Measurements from ENCODE around the gene MAP2K5.

MAP2K5 gene

DNA sequence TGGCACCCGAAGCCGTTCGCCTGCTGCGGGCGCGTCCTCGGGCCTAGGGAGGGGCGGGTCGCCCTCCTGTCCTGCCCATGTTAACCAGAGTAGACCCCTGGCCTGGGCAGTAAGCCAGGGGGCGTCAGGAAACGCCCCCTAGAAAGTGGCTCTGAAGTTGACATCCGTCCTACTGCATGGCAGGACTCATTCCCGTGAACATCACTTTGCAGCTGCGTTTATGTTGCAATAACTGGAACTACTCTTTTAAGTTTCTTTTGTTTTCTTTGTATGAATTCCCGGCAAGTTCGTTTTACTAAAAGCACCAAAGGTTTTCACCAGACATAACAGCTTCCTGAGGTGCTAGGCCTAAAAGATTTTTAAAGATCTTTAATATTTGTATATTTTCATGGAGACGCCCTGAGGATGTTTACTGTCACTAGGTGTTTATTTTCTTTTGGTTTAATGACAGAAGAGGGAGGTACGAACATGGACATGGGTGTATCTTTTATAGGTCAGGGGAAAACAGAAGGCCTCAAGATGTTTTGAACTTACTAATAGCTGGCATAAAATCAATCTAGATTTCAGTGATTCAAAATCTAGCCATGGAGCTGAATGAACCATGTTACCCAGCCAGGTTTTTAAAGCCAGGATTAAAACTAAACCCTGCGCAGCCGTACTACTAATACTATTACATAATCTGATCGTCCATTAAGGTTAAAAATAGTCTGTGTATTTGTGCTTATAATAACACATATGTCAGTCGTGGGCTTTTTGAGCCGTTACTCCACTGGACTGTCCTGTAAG lies 20.5 kb upstream of the MAP2K5 start:
- FAIRE-seq, result no peak

DNA sequence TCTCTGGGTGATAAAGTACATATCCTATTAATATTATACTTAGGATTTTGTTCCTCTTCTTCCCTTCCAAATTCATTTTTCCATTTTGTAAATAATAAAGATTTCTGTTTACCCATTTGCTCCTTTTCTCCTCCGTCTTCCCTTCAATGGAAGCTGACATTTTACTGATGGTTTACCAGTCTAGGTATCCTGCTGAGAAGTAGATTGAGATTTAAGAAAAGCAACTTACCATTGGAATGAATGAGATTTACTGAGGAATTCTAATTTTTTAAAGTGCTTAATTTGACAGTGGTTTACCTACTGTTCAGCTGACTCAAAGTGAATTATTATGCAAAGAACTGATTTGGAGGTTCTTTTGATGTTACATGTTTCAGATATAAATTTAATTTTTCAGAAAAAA lies 19.2 kb upstream of the MAP2K5 start:
- no peak for FAIRE-seq

DNA sequence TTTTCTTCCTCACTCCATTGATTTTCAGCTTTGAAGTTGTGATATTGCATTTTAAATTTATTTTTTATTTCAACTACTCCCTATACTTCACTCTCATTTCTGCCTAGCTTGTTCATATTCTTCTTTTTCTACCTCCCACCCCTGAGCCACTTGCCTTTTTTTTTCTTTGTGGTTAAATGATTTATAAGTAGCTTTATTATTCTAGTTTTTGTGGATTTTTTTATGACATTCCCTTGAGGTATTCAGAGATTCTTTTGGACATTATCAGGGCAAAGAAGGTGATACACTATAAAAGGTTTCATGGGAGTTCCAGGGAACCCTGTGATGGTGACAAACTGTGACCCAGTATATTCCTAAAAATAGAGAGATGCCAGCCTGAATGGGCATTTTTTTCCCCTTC lies 18.3 kb upstream of the MAP2K5 start:
- FAIRE-seq, result no peak

DNA sequence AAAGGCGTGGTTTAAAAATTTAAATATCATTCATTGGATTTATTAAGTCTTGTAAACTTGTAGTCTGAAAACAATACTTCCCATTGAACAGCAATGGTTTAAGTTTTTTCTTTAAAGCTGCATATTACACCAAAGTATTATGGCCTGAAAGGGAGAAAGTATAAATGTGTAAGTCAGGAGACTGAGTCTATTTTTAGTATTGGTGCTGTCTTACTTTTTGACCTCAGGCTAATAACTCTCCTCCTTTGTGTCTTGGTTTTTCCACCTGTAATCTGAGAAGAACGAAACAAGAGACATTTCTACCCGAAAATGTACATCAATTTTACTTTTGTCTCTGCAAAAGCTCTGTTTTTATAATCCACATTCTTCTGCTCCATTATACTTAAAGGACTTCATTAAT lies 14.0 kb upstream of the MAP2K5 start:
- no peak for FAIRE-seq

DNA sequence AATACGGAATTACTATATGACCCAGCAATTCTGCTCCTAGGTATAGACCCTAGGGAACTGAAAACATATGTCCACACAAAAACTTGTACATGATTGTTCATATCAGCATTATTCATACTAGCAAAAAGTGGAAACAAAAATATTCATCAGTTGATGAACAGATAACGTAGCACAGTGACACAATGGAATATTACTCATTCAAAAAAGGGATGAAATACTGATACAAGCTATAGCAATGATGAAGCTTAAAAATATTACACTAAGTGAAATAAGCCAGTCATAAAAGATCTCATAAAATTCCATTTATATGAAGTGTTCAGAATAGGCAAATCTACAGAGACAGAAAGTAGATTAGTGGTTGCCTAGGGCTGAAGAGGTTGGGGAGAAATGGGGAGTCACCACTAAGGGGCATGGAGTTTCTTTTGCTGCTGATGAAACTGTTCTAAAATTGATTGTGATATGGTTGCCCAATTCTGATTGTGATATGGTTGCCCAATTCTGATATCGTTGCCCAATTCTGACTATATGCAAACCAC lies 11.1 kb upstream of the MAP2K5 start:
- no peak for FAIRE-seq

DNA sequence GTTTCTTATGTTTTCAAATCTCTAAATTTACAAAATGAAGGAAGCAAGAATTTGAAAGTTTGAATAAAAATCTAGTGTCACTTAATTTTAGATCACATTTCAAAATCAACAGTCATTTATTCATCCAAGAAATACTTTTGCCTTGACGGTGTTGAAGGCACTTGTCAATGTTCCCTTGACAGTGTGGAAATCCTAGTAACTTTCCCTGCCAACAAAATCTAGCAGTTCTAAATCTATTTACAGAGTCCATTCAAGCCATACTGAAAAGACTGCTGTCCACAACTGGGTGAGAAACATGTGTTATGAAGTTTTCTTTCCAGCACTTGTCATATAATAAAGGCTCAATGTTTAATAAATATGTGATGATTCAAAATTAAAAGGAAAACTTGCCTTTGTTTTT lies 8.6 kb upstream of the MAP2K5 start:
- FAIRE-seq, result no peak

DNA sequence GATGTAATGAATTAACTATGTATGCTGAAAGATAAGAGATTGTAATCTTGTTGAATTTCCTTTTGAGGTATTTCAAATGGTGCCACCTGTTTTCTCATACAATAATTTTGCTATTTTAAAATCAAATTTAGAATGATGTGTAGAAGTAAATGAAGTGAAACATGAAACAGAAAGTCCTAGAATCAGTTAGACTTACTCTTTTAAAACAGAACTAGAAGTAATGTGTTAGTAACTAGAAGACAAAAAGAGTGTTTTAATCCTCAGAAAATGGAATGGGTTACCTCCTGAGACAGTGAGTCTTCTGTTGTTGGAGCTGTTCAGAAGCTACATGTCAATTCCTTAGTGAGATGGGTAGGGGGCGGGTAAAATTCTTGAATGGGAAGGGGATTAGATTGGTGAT lies 8.1 kb upstream of the MAP2K5 start:
- FAIRE-seq, result no peak

DNA sequence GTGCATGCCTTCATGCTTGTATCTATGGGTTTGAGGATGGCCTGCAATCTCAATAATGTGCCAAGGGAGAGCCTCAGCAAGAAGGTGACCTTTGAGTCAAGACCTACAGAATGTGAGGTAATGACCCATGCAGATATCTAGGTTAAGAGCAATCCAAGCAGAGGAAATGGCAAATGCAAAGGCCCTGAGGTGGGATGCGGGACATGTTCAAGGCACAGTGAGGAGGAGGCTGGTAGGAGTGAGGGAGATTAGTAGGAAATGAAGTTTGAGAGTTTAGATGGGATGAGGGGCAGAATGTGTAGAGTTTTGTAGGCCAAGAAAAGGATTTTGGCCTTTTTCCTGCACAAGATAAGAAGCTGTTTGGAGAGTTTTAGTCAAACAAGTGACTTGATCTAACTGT lies 4.7 kb upstream of the MAP2K5 start:
- FAIRE-seq, result no peak

DNA sequence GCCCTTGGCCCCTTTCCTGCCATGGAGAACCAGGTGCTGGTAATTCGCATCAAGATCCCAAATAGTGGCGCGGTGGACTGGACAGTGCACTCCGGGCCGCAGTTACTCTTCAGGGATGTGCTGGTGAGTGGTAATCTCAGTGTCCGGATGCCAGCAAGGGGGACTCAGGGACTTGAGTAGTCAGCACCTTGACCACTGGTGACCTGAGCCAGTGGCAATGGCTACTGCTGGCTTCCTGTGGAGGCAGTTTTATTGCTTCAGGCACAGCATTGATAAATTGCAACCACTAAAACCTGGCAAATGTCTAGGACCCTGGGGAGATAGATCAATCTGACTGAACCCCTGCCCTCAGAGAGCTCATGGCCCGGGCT lies 830 bp downstream of the MAP2K5 start:
- no peak for FAIRE-seq

DNA sequence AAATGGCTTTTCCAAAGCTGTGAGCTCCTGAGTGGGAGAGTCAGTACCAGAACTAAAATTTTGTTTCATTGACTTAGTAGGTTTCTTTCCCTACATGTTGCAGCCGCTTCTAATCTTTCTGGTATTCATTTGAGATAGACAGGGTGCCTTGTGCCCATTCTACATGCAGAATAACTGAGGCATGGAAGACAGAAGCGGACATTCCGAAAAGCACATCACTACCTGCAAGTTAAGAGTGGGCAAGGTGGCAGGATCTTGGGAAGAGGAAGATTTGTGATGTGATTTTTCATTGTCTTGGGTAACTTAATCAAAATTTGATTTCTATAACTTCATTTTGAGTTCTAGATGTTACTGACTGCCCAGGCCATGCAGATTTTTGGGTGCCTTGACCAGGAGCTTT lies 2.0 kb downstream of the MAP2K5 start:
- no peak for FAIRE-seq

DNA sequence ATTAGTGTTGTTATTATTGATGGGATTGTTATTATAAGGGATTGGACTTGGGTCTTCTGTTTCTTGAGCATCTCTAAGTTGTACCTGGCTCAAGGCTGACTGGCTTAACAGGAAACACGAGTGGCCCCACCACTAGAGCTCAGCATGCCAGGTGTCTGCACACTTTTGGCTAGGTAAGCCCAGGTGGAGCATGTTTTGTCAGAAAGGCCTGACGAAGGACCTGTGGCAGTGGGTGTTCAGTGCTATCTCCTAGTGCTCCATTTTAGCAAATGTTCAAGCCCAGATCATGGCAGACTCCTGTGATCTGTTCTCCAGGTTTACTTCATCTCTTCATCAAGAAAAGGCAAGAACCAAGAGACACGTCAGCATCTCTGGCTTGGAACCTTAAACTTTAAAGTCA lies 3.4 kb downstream of the MAP2K5 start:
- FAIRE-seq, result no peak

DNA sequence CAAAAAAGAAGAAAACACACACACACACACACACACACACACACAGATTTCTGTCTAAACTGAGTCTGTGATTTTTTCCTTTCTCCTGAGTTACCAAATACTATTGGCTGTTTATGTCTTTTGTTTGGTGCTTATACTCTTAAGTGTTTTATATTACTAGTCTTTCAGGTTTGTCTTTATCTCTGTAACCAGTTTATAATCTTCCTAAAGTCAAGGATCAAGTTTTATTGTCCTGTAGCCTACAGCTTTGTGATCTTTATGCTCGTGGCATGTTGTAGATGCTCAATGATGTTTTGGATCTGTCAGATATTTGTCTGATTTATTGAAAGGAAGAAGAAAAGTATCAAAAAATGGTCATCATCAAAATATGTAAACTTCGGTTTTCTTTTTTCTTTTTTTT lies 4.6 kb downstream of the MAP2K5 start:
- no peak for FAIRE-seq

DNA sequence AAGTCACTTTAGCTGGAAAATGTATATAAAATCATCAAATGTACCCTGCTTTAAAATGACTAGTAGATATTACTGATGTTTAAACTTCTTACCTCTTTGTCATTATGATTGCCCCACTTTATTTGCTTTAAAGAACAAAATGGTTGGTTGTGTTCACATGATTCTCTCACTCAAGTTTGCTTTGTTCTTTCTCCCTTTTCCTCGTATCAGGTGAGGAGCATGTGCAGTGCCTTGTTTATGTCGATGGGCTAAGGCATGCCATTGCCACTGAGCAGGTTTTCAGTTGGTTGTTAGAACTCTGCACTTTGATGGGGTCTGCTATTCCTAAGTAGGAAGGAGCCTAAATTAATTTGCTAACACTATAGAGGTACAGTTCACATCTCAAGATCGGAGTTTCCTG lies 5.3 kb downstream of the MAP2K5 start:
- no peak for FAIRE-seq

DNA sequence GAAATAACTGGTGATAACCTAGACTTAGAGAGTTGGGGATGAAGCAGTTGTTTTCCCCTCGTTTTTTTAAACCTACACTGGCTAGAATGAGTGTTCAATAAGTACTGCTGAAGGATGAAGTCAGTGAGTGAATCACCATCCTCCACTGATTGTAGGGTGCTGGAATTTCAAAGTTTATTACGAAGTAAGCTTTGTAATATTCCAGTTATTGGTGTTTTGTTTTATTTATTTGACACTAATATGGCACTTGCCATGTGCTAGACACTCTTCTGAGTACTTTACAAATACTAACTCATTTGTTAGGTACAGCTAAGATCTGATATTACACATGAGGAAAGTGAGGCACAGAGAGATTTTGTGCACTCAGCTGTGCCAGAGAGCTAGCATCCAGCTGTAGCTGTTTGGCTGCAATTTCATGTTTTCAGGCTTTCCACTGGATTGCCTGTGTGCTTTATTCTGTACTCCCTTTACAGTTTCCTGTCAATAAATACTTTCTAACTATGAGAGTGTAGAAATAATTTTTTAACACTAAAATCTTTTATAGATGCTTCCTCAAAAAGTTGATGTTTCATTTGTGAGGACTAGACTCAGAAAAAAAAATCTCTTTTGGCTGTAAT lies 5.8 kb downstream of the MAP2K5 start:
- FAIRE-seq, result no peak

DNA sequence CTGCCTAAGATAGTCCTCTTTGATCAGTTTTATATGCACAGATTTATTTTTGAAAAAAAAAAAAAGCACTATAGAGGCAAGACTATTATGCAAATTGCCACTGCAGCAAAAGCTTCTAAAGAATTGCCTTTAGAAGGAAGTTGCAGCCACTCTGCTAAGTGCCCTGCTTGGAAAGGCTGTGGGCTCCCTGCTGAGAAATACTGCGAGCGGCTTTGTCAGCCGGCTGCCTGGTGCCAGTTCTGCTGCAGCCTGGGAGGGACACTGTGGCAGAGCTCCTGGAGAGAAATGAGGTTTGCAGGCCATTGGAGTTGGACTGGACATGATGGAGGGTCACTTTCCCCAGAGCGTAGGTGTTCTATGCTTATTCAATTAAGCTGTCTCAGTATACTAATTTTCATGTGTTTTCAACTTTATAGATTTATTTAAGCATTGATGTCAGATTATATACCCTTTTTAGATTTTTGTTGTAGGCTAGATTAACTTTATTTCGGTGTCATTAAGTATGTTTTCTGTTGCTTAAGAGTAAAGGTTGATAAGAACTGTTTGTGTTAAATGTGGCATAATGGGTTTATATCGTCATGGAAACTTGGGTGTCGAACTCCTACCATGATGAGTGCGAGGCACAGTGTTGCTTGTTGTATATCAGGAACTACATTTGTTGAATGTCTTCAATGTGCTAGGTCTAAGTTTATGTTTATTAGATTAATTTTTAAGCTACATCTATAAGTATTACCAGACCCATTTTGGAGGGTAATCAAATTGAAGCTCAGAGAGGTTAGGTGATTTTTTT lies 6.6 kb downstream of the MAP2K5 start:
- no peak for FAIRE-seq

DNA sequence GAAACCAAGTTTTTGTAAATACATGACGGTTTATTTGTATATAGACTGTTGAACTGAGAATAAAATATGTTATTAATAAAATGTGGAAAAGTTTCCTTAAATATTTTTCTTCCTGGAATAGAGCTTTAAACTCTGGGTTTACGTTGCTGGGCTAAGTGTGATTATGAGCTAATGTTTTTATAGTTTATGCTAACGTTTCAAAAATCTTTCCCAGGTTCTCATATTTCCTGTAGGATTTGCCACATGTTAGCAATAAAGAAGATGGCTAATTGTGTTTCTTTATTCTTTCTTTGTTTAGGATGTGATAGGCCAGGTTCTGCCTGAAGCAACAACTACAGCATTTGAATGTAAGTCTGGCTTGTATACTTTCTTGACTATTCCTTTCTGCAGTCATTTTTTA lies 7.2 kb downstream of the MAP2K5 start:
- FAIRE-seq, result no peak

DNA sequence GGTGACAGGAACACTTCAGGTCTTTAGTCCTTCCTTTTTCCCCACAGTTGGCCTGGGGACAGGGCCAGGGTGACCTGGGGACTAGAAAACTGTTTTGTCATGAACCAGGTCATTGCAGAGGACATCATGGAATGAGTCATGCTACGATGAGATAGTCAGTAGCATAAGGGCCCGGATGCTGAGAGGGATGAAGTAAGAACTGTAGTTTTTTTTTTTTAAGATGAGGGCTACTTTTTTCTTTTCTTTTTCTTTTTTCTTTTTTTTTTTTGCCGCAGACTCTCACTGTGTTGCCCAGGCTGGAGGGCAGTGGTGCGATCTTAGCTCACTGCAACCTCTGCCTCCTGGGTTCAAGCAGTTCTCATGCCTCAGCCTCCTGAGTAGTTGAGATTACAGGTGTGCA lies 8.0 kb downstream of the MAP2K5 start:
- no peak for FAIRE-seq

DNA sequence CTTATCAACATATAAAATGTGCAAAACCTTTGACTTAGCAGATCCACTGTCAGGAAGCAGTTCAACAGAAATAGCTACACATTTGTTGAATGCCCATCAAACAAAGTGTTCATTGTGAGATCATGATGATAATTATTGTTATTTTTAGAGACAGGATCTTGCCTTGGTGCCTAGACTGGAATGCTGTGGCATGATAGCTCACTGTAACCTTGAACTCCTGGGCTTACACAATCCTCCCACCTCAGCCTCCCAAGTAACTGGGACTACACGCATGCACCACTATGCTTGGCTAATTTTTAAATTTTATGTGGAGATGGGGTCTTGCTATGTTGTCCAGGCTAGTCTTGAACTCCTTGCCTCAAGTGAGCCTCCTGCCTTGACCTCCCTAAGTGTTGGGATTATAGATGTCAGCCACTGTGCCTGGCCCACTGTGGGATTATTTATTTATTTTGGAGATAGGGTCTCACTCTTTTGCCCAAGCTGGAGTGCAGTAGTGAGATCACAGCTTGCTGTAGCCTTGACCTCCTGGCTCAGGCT lies 8.8 kb downstream of the MAP2K5 start:
- FAIRE-seq, result no peak

DNA sequence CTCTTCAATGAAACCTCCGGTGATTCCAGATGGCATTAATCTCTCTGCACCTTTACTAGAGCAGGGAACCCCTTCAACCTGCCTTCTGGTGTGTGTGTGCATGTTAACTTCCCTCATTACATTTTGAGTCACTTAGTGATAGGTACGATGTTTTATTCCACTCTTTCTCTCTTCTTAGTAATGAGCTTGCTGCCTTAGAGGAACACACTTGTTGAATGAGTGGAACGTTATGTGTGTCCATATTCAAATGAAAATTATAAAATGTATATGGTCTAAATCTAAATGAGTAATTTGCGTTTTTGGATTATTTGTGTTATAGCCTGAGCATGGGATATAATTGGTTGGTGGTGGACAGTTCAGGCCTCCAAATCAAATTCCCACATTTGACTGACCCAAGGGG lies 12.1 kb downstream of the MAP2K5 start:
- FAIRE-seq, result no peak

DNA sequence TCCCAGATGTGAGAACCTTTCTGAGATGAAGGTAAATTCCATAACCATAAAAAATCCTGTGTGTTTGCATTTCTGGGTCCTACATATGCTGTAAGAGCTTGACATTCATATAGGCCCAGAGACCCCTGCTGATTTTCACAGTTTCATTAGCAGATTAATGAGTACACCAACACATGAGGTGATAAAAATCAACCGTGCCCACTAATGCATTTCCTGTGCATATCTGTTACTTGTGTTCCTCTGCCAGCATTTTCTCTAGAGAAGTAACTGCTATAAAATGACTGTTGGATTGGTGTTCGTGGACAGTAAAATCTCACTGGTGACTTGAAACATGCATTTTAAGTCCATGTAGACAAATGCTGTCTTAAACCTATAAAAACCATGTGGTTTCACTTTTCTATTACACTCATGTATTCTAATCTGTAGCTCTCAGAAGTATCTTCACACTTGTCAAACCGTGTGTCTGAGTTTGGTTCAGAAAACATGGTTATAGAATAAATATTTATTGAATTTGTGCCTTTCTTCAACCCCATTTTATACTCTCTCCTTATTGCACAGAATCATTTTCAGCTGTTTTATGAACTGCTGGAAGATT lies 14.6 kb downstream of the MAP2K5 start:
- FAIRE-seq, result no peak

DNA sequence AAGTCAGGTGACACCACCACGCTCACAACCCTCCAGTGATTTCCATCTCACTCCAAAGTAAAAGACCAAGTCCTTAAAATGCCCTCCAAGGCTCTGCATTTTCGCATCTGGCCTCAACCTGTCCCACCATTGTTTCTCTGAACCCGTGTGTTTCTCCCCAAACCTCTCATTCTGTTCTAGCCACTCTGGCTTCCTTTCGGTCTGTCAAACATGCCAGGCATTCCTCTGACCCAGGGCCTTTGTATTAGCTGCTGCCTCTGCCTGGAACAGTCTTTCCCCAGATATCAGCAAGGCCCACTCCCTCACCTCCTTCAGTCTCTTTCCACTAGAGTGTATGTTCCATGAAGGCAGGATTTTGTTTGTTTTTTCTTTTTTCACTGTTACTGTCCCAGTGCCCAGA lies 16.0 kb downstream of the MAP2K5 start:
- no peak for FAIRE-seq

DNA sequence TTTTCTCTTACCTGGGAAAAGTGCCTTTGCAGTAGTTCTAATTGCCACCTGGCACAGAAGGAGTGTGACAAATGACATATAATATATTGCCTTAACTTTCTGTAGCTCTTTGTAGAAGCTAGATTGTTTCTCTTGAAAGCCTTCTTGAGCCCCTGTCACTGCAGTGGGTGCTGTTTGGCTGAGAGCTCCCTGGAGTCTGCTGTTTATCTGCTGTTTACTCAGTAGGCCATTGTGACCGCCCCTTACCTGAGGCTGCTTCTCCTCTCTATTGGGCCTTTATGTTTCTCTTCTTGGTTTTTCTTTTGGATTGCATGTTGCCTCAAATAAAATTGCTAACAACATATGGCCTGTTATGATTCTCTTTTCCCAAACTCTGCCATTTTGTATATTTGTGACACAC lies 16.7 kb downstream of the MAP2K5 start:
- no peak for FAIRE-seq

DNA sequence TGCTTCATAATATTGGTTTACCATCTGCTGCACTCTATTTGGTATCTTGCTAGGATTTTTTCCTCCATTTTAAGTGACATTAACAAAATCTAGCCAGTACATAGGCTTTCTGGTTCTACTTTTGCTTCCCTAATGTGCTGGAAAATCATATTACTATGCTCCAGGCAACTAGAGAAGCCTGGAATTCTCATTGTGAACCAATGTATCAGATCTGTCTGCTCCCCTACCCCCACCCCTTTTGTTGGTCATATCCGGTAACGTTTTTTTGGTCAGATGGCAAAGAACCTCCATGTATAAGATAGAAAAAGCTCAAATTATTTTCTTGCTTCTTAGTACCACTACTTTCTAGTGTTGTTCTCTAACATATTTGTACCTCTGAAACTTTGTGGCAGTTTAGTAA lies 17.1 kb downstream of the MAP2K5 start:
- no peak for FAIRE-seq
